Neural cell (in vitro differentiated cells): ENCODE data around the gene ASXL1. TPM values are rescaled to one million over a fixed set of nuclear protein-coding genes. Genes with fewer than 3 reads are reported as not detected.

Experiments used
- H2AFZ ChIP-seq: fragments of 200-600, 300-800 bp; sonication (generic), shearing (Covaris generic); 2 replicates; pipeline ENCODE4 v1.6.0; 2014; ENCODE audit warnings: low read depth, mild to moderate bottlenecking, antibody characterized with exemption, low read length, moderate library complexity
- H3F3A ChIP-seq: fragments of 200-600 bp; shearing (Covaris generic); 2 replicates; pipeline ENCODE4 v1.6.1; 2016; ENCODE audit warnings: mild to moderate bottlenecking, moderate library complexity, mixed read lengths, antibody characterized with exemption, low read length; ENCODE audit not compliant: insufficient read depth, poor library complexity, severe bottlenecking
- H3K27ac ChIP-seq: fragments of 200-600, 300-800 bp; sonication (generic), shearing (Covaris generic); 2 replicates; pipeline ENCODE4 v1.5.1; 2014; ENCODE audit warnings: mild to moderate bottlenecking, low read length, moderate library complexity
- H3K27me3 ChIP-seq: fragments of 300-800, 200-600 bp; sonication (generic), shearing (Covaris generic); 2 replicates; pipeline ENCODE4 v1.6.0; 2014; ENCODE audit warnings: mild to moderate bottlenecking, low read depth, low read length, moderate library complexity; ENCODE audit not compliant: insufficient read depth
- H3K36me3 ChIP-seq: fragments of 300-800, 200-600 bp; sonication (generic), shearing (Covaris generic); 2 replicates; pipeline ENCODE4 v1.5.1; 2014; ENCODE audit warnings: mild to moderate bottlenecking, antibody characterized with exemption, low read length, moderate library complexity; ENCODE audit not compliant: insufficient read depth
- H3K4me2 ChIP-seq: fragments of 300-800, 200-600 bp; sonication (generic), shearing (Covaris generic); 2 replicates; pipeline ENCODE4 v1.6.0; 2014; ENCODE audit warnings: mild to moderate bottlenecking, low read length
- H3K4me3 ChIP-seq: fragments of 300-800, 200-600 bp; sonication (generic), shearing (Covaris generic); 2 replicates; pipeline ENCODE4 v1.5.1; 2014; ENCODE audit warnings: mild to moderate bottlenecking, low read length, moderate library complexity
- H3K79me2 ChIP-seq: fragments of 200-600 bp; shearing (Covaris generic); replicated peaks from 2 replicates; pipeline ENCODE4 v1.6.0; 2014; ENCODE audit warnings: mild to moderate bottlenecking, low read length, moderate library complexity; ENCODE audit not compliant: insufficient read depth
- H3K9ac ChIP-seq: fragments of 300-800, 200-600 bp; sonication (generic), shearing (Covaris generic); 2 replicates; pipeline ENCODE4 v1.6.1; 2016; ENCODE audit warnings: mild to moderate bottlenecking, low read length, mixed read lengths
- H3K9me2 ChIP-seq: fragments of 200-600 bp; shearing (Covaris generic); 2 replicates; pipeline ENCODE4 v1.6.1; 2016; ENCODE audit warnings: mild to moderate bottlenecking, low read length, mixed read lengths; ENCODE audit not compliant: insufficient read depth
- H3K9me3 ChIP-seq: fragments of 200-600, 300-800 bp; sonication (generic), shearing (Covaris generic); 2 replicates; pipeline ENCODE4 v1.6.1; 2016; ENCODE audit warnings: mild to moderate bottlenecking, mixed run types, low read length, moderate library complexity, mixed read lengths
- H4K20me1 ChIP-seq: fragments of 200-600 bp; shearing (Covaris generic); 2 replicates; pipeline ENCODE4 v1.6.1; 2016; ENCODE audit warnings: mild to moderate bottlenecking, mixed run types; ENCODE audit not compliant: insufficient read depth
- EP300 ChIP-seq: fragments of 450-650 bp; conservative IDR thresholded peaks from 2 replicates; pipeline ENCODE4 v1.6.1; 2014; ENCODE audit warnings: antibody characterized with exemption, mild to moderate bottlenecking, moderate library complexity; ENCODE audit not compliant: poor library complexity, severe bottlenecking
- EZH2 ChIP-seq: fragments of 200-600, 300-800 bp; shearing (Covaris generic), sonication (generic); IDR thresholded peaks from 2 replicates; pipeline ENCODE4 v1.6.1; 2014; ENCODE audit warnings: antibody characterized with exemption, low read length, borderline replicate concordance, mild to moderate bottlenecking; ENCODE audit not compliant: insufficient read depth, poor library complexity, severe bottlenecking
- MXI1 ChIP-seq: fragments of 450-650 bp; conservative IDR thresholded peaks from 2 replicates; pipeline ENCODE4 v1.6.1; 2014; ENCODE audit warnings: antibody characterized with exemption, mild to moderate bottlenecking; ENCODE audit not compliant: poor library complexity, severe bottlenecking
- POLR2AphosphoS5 ChIP-seq: IDR thresholded peaks from 2 replicates; pipeline ENCODE4 v1.6.1; 2012
- RAD21 ChIP-seq: fragments of 450-650 bp; conservative IDR thresholded peaks from 2 replicates; pipeline ENCODE4 v1.6.1; 2014; ENCODE audit warnings: antibody characterized with exemption, mild to moderate bottlenecking, moderate library complexity
- SMC3 ChIP-seq: fragments of 450-650 bp; conservative IDR thresholded peaks from 2 replicates; pipeline ENCODE4 v1.6.1; 2014; ENCODE audit warnings: antibody characterized with exemption, mild to moderate bottlenecking, moderate library complexity; ENCODE audit not compliant: poor library complexity
- TAF1 ChIP-seq: IDR thresholded peaks from 2 replicates; pipeline ENCODE4 v1.6.1; 2012; ENCODE audit warnings: low read depth
- polyA plus RNA-seq: library from polyadenylated mRNA; depleted of rRNA; stranded (reverse); fragments of >200 nt; gene quantifications from 2 replicates; pipeline ENCODE4 v1.2.3, GENCODE V29; 2014
- TF ChIP-seq, protein P1 (sequence below): fragments of 450-650 bp; IDR thresholded peaks from 2 replicates; pipeline ENCODE4 v1.5.1; 2014; ENCODE audit warnings: antibody characterized with exemption, mild to moderate bottlenecking, moderate library complexity; ENCODE audit not compliant: poor library complexity, severe bottlenecking

ASXL1 gene
- polyA plus RNA-seq, 1 donor from 2014 or later = 45.9 TPM

DNA sequence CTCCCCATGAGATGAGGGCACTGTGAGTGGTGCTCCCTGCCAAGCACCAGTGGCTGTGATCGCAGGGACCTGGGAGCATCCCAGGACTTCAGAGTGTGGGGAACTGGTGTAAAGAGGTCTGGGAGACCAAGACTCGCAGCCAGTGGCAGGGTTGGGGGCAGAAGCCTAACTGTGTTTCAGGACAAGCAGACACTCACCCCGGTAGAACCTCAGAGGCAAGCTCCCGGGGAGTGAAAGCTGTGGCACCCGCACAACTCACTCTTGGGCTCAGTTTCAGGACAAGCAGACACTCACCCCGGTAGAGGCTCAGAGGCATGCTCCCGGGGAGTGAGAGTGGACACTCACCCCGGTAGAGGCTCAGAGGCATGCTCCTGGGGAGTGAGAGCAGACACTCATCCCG, 112.8 kb downstream of the ASXL1 start:
- TF ChIP-seq MXI1 = no peak
- no peak for TF ChIP-seq TAF1
- Histone ChIP-seq H4K20me1 (peaks cover 72% of the 10 kb centered on the region), H3K9ac (no peak overlapping the region), H3K27me3 (no peaks in the 10 kb centered on the region), H3K36me3 (peaks cover 4% of the 10 kb centered on the region), H2AFZ (no peak overlapping the region), H3K79me2 (peaks cover 58% of the 10 kb centered on the region), H3K27ac (no peak overlapping the region), H3K9me3 (no peaks in the 10 kb centered on the region), H3K4me3 (no peak overlapping the region), H3K4me2 (no peak overlapping the region), H3K9me2 (no peaks in the 10 kb centered on the region), H3F3A (no peaks in the 10 kb centered on the region)

- Histone ChIP-seq H3K4me3 (no peak overlapping the region), H3K27ac (no peak overlapping the region), H3K27me3 (no peaks in the 10 kb centered on the region), H3K9me2 (no peaks in the 10 kb centered on the region), H3K36me3 (peaks cover 4% of the 10 kb centered on the region), H3K9me3 (no peaks in the 10 kb centered on the region), H4K20me1 (peaks cover 83% of the 10 kb centered on the region), H3F3A (no peaks in the 10 kb centered on the region), H3K79me2 (peaks cover 71% of the 10 kb centered on the region), H3K9ac (no peak overlapping the region), H3K4me2 (no peak overlapping the region), H2AFZ (no peak overlapping the region)
- TF ChIP-seq EP300 (no peak), TAF1 (no peak), MXI1 (no peak), POLR2AphosphoS5 (no peak), EZH2 (no peak), SMC3 (no peak), RAD21 (no peak)
- TF ChIP-seq, protein P1, sequence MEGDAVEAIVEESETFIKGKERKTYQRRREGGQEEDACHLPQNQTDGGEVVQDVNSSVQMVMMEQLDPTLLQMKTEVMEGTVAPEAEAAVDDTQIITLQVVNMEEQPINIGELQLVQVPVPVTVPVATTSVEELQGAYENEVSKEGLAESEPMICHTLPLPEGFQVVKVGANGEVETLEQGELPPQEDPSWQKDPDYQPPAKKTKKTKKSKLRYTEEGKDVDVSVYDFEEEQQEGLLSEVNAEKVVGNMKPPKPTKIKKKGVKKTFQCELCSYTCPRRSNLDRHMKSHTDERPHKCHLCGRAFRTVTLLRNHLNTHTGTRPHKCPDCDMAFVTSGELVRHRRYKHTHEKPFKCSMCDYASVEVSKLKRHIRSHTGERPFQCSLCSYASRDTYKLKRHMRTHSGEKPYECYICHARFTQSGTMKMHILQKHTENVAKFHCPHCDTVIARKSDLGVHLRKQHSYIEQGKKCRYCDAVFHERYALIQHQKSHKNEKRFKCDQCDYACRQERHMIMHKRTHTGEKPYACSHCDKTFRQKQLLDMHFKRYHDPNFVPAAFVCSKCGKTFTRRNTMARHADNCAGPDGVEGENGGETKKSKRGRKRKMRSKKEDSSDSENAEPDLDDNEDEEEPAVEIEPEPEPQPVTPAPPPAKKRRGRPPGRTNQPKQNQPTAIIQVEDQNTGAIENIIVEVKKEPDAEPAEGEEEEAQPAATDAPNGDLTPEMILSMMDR = no peak
Measured at GRCh38 chr20:32472581-32473207, 114.6 kb downstream of the ASXL1 start.

DNA sequence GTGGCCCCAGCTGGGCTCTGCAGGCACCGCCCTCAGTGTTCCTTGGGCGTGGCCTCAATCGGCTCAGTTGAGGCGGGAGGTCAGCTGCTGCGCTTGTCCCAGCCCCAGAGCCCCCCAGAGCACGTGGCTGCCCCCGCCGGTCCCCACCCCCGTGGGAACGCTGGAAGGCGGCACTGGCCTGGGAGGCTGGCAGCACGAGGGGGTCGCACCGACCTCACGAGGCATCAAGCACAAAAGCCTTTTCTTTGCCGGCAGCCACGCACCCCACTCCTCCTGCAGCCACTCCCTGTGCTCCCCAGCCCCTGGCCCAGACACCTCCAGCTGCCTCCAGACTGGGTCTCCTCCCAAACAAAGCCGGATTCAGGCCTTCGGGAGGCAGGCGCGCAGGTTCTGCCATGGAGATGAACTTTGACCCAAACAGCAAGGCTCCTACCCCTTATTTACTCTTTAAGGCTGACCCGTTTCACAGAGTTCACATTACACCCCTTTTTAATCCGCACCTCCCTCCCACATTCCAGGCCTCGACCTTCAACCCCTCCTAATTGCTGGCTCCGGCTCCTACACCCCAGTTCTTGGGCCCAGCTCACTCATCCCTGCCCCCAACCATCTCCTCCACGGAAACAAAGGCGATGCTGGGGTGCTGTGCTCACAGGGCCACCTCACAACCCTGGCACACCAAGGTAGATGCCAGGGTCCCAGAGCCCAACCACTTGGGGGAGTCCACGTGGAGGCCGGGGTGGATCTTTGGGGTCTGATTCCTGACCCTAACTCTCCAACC, 115.3 kb downstream of the ASXL1 start:
- Histone ChIP-seq H3K9me3 (no peaks in the 10 kb centered on the region), H3K4me2 (no peak overlapping the region), H3K27ac (no peak overlapping the region), H4K20me1 (peaks cover 84% of the 10 kb centered on the region), H3K4me3 (no peak overlapping the region), H3K36me3 (peaks cover 4% of the 10 kb centered on the region), H2AFZ (no peak overlapping the region), H3K27me3 (no peaks in the 10 kb centered on the region), H3K9me2 (no peaks in the 10 kb centered on the region), H3K79me2 (peaks cover 72% of the 10 kb centered on the region), H3F3A (no peaks in the 10 kb centered on the region), H3K9ac (no peak overlapping the region)
- no peak for TF ChIP-seq MXI1
